ENCODE measurements around the gene EFCAB5.

GRCh38 chr17:29980261-29980660, 38.8 kb downstream of the EFCAB5 start:
- TF ChIP-seq CTCF (IDR thresholded peaks at IDR 0.05; ENCODE audit: borderline replicate concordance, extremely low read depth, low read length, poor library complexity, severe bottlenecking) = no peak
- TF ChIP-seq EZH2 (IDR thresholded peaks at IDR 0.05; ENCODE audit: borderline replicate concordance, low read depth, low read length, severe bottlenecking) = no peak

All from DND-41 (cell line).